ENCODE results near the gene POLR3A. TPM values are rescaled to one million over a fixed set of nuclear protein-coding genes. Genes with fewer than 3 reads are reported as not detected.

POLR3A gene
- total RNA-seq, 1 donor from 2014 or later: 29.5 TPM

DNA sequence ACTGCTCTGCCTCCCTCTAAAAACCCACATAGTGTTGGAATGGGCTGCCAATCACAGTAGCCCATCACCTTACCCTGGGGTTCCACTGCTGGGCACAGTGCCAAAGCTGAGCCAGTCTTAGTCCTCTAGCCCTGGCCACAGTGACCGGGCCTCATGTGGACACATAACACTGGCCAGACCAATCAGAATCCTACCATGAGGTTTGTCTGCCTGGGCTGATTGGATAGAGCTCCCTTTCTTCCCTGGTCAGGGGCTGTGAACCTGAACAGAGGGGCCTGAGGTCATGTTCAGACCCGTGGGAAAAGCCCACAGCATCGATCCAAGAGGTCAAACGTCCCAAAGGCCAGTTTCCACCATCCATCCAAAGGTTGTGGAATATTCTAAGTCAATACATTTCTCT is 108.8 kb downstream of the POLR3A start:
- intact Hi-C loops (cut with micrococcal nuclease): no loop called here
- no peak for DNase-seq (ENCODE audit: low spot score)
- H3K27ac Mint-ChIP-seq: no peak overlapping the region
- H3K4me3 Mint-ChIP-seq: no peak overlapping the region
- peaks cover 19% of the 10 kb centered on the region for H3K27me3 Mint-ChIP-seq (ENCODE audit: insufficient read depth)
- H3K4me1 Mint-ChIP-seq (ENCODE audit: low read depth): peaks cover 9% of the 10 kb centered on the region
- H3K9me3 Mint-ChIP-seq: no peaks in the 10 kb centered on the region
- no peaks in the 10 kb centered on the region for H3K36me3 Mint-ChIP-seq (ENCODE audit: low read depth)

- DNase-seq (ENCODE audit: low spot score): no peak
- Mint-ChIP-seq H3K4me1 (ENCODE audit: low read depth) (peaks cover 4% of the 10 kb centered on the region), H3K27me3 (ENCODE audit: insufficient read depth) (peaks cover 14% of the 10 kb centered on the region), H3K36me3 (ENCODE audit: low read depth) (no peaks in the 10 kb centered on the region), H3K4me3 (no peak overlapping the region), H3K9me3 (no peaks in the 10 kb centered on the region), H3K27ac (no peak overlapping the region)
- intact Hi-C loops (cut with micrococcal nuclease): no loop called here
Measured at GRCh38 chr10:77919713-77920108, 109.6 kb downstream of the POLR3A start.

Other genes starting within 250 kb of the POLR3A start
- gene DLG5, start 102.8 kb downstream of the POLR3A start, total RNA-seq: 4.0 and 4.1 TPM in 2 replicates
- 1,627 and 1,651 TPM in 2 replicates for gene RPS24, start 4.3 kb upstream of the POLR3A start, total RNA-seq